ENCODE results near the gene MOCOS.
"Not testable (repeated sequence)": the region's sequence is repeated elsewhere in the genome, so short reads cannot be mapped to it uniquely, and the experiment has no call there.

MOCOS gene

DNA sequence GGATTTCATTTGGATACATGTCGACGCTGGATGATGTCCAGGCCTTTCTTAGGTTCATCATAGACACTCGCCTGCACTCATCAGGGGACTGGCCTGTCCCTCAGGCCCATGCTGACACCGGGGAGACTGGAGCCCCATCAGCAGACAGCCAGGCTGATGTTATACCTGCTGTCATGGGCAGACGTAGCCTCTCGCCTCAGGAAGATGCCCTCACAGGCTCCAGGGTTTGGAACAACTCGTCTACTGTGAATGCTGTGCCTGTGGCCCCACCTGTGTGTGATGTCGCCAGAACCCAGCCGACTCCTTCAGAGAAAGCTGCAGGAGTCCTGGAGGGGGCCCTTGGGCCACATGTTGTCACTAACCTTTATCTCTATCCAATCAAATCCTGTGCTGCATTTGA is 28.3 kb downstream of the MOCOS start:
- Histone ChIP-seq H3K27ac (ENCODE audit: low read length) (no peak overlapping the region), H3K27me3 (ENCODE audit: control insufficient read depth in 1 of 2, insufficient read depth in 2 of 2, low read length in 2 of 2) (no peaks in the 10 kb centered on the region), H3K9ac (ENCODE audit: low read length in 2 of 2) (no peak overlapping the region), H3K4me3 (ENCODE audit: low read length in 2 of 2) (no peak overlapping the region), H3K4me1 (ENCODE audit: control insufficient read depth, insufficient read depth, low read length) (peaks cover 5% of the 10 kb centered on the region), H3K9me3 (ENCODE audit: control insufficient read depth in 2 of 2, low read length in 2 of 2) (no peaks in the 10 kb centered on the region), H3K36me3 (ENCODE audit: control insufficient read depth in 2 of 2, insufficient read depth in 2 of 2, low read length in 2 of 2) (no peaks in the 10 kb centered on the region)

DNA sequence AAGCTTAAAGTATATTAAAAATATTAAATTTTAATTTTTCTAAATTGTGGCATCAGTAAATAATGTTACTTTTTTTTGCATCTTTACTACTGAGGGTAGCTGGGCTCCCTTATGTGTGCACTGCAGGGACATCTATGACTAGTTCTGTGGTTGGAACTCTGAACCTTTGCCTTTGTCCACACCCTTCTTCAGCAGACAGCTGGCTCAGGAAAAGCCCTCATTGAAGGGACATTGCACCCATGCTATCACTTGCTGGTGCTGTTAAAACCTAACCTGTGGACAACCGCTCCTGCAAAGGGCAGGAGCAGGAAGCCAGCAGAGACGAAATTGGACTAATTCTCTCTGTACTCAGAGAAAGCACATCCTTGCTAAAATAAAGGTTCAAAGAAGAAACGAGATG is 30.1 kb downstream of the MOCOS start:
- no peak overlapping the region for H3K27ac ChIP-seq (ENCODE audit: low read length)

GRCh38 chr18:36229188-36229587 is 41.9 kb downstream of the MOCOS start:
- Histone ChIP-seq H3K9me3 (ENCODE audit: control insufficient read depth in 2 of 2, low read length in 2 of 2) (peaks cover 5 to 16% of the 10 kb centered on the region in 2 donors), H3K4me1 (ENCODE audit: control insufficient read depth, insufficient read depth, low read length) (no peaks in the 10 kb centered on the region), H3K4me3 (ENCODE audit: low read length in 2 of 2) (no peak overlapping the region), H3K27ac (ENCODE audit: low read length) (no peak overlapping the region), H3K36me3 (ENCODE audit: control insufficient read depth in 2 of 2, insufficient read depth in 2 of 2, low read length in 2 of 2) (no peaks in the 10 kb centered on the region), H3K27me3 (ENCODE audit: control insufficient read depth in 1 of 2, insufficient read depth in 2 of 2, low read length in 2 of 2) (no peaks in the 10 kb centered on the region), H3K9ac (ENCODE audit: low read length in 2 of 2) (no peak overlapping the region)

More for the DNA sequence above, 30.1 kb downstream of the MOCOS start:
- no peak overlapping the region for H3K4me3 ChIP-seq (ENCODE audit: low read length in 2 of 2)
- H3K36me3 ChIP-seq (ENCODE audit: control insufficient read depth in 2 of 2, insufficient read depth in 2 of 2, low read length in 2 of 2): no peaks in the 10 kb centered on the region
- H3K9ac ChIP-seq (ENCODE audit: low read length in 2 of 2): no peak overlapping the region
- no peaks in the 10 kb centered on the region for H3K4me1 ChIP-seq (ENCODE audit: control insufficient read depth, insufficient read depth, low read length)
- no peaks in the 10 kb centered on the region for H3K27me3 ChIP-seq (ENCODE audit: control insufficient read depth in 1 of 2, insufficient read depth in 2 of 2, low read length in 2 of 2)
- no peaks in the 10 kb centered on the region for H3K9me3 ChIP-seq (ENCODE audit: control insufficient read depth in 2 of 2, low read length in 2 of 2)

GRCh38 chr18:36240510-36240909 is 53.2 kb downstream of the MOCOS start:
- not testable (repeated sequence) for H3K27me3 ChIP-seq (ENCODE audit: control insufficient read depth in 1 of 2, insufficient read depth in 2 of 2, low read length in 2 of 2); H3K4me3 ChIP-seq (ENCODE audit: low read length in 2 of 2); H3K27ac ChIP-seq (ENCODE audit: low read length); H3K9me3 ChIP-seq (ENCODE audit: control insufficient read depth in 2 of 2, low read length in 2 of 2); H3K36me3 ChIP-seq (ENCODE audit: control insufficient read depth in 2 of 2, insufficient read depth in 2 of 2, low read length in 2 of 2); H3K9ac ChIP-seq (ENCODE audit: low read length in 2 of 2); H3K4me1 ChIP-seq (ENCODE audit: control insufficient read depth, insufficient read depth, low read length)

DNA sequence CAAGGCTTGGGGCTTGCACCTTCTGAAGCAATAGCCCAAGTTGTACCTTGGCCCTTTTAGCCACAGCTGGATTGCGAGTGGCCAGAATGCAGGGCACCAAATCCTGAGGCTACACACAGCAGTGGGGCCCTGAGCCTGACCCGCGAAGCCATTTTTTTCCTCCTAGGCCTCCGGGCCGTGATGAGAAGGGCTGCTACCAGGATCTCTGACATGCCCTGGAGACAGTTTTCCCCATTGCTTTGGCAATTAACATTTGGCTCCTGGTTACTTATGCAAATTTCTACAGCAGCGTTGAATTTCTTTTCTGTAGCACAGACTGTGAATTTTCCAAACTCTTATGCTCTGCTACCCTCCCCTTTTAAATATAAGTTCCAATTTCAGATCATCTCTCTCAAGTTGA is 54.5 kb downstream of the MOCOS start:
- Histone ChIP-seq H3K9ac (ENCODE audit: low read length in 2 of 2) (no peak overlapping the region), H3K4me1 (ENCODE audit: control insufficient read depth, insufficient read depth, low read length) (no peaks in the 10 kb centered on the region), H3K4me3 (ENCODE audit: low read length in 2 of 2) (no peak overlapping the region), H3K27ac (ENCODE audit: low read length) (no peak overlapping the region), H3K27me3 (ENCODE audit: control insufficient read depth in 1 of 2, insufficient read depth in 2 of 2, low read length in 2 of 2) (no peaks in the 10 kb centered on the region), H3K36me3 (ENCODE audit: control insufficient read depth in 2 of 2, insufficient read depth in 2 of 2, low read length in 2 of 2) (no peaks in the 10 kb centered on the region), H3K9me3 (ENCODE audit: control insufficient read depth in 2 of 2, low read length in 2 of 2) (peaks cover 3 to 6% of the 10 kb centered on the region in 2 donors)

DNA sequence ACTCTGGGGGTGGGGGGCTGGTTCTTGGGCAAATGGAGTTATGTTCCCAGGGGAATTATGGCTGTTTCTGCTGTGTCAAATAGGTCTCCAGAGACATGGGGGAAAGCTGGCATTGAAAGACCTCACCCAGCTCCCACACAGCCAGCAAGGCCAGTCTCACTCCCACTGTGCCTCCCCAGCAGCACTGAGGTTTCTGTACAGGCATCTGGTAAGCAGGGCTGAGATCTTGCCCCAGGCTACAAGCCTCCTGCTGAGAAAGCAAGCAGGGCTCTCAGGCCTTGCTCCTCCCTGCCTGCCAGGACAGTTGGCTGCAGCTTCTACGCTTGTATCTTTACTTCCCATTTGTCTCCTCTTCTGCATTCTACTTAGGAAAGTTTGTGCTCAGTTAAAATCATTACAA is 59.7 kb downstream of the MOCOS start:
- Histone ChIP-seq H3K9me3 (ENCODE audit: control insufficient read depth in 2 of 2, low read length in 2 of 2) (peaks cover 6 to 9% of the 10 kb centered on the region in 2 donors), H3K27ac (ENCODE audit: low read length) (no peak overlapping the region), H3K36me3 (ENCODE audit: control insufficient read depth in 2 of 2, insufficient read depth in 2 of 2, low read length in 2 of 2) (no peaks in the 10 kb centered on the region), H3K9ac (ENCODE audit: low read length in 2 of 2) (no peak overlapping the region), H3K4me1 (ENCODE audit: control insufficient read depth, insufficient read depth, low read length) (no peaks in the 10 kb centered on the region), H3K27me3 (ENCODE audit: control insufficient read depth in 1 of 2, insufficient read depth in 2 of 2, low read length in 2 of 2) (no peaks in the 10 kb centered on the region), H3K4me3 (ENCODE audit: low read length in 2 of 2) (no peak overlapping the region)

- H3K4me3 ChIP-seq (ENCODE audit: low read length in 2 of 2): no peak overlapping the region
- no peak overlapping the region for H3K9ac ChIP-seq (ENCODE audit: low read length in 2 of 2)
- H3K4me1 ChIP-seq (ENCODE audit: control insufficient read depth, insufficient read depth, low read length): no peaks in the 10 kb centered on the region
- no peak overlapping the region for H3K27ac ChIP-seq (ENCODE audit: low read length)
- no peaks in the 10 kb centered on the region for H3K36me3 ChIP-seq (ENCODE audit: control insufficient read depth in 2 of 2, insufficient read depth in 2 of 2, low read length in 2 of 2)
- no peaks in the 10 kb centered on the region for H3K27me3 ChIP-seq (ENCODE audit: control insufficient read depth in 1 of 2, insufficient read depth in 2 of 2, low read length in 2 of 2)
- H3K9me3 ChIP-seq (ENCODE audit: control insufficient read depth in 2 of 2, low read length in 2 of 2): peaks cover 6 to 9% of the 10 kb centered on the region in 2 donors
These were observed 62.1 kb downstream of the MOCOS start for GRCh38 chr18:36249392-36249791.

DNA sequence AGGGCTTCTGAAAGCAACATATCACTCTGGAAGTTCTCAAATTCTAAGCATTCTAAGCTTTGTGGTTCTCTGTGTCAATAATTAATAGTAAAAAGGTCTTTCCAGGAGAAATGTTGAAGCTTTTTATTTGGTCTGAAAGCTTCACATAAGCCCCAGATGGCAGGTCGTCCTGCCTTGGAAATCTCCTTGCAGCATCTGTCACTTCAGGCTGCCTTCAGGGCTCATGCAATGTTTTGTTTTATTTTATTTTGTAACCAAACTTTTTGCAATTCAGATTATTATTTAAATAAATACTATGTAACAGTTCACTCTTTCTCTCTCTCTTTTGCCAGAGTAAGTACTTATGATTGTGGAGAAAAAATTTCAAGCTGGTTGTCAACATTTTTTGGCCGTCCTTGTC is 63.5 kb downstream of the MOCOS start:
- Histone ChIP-seq H3K9me3 (ENCODE audit: control insufficient read depth in 2 of 2, low read length in 2 of 2) (peaks cover 6 to 9% of the 10 kb centered on the region in 2 donors), H3K36me3 (ENCODE audit: control insufficient read depth in 2 of 2, insufficient read depth in 2 of 2, low read length in 2 of 2) (no peaks in the 10 kb centered on the region), H3K27me3 (ENCODE audit: control insufficient read depth in 1 of 2, insufficient read depth in 2 of 2, low read length in 2 of 2) (no peaks in the 10 kb centered on the region), H3K9ac (ENCODE audit: low read length in 2 of 2) (no peak overlapping the region), H3K27ac (ENCODE audit: low read length) (no peak overlapping the region), H3K4me3 (ENCODE audit: low read length in 2 of 2) (no peak overlapping the region), H3K4me1 (ENCODE audit: control insufficient read depth, insufficient read depth, low read length) (no peaks in the 10 kb centered on the region)

DNA sequence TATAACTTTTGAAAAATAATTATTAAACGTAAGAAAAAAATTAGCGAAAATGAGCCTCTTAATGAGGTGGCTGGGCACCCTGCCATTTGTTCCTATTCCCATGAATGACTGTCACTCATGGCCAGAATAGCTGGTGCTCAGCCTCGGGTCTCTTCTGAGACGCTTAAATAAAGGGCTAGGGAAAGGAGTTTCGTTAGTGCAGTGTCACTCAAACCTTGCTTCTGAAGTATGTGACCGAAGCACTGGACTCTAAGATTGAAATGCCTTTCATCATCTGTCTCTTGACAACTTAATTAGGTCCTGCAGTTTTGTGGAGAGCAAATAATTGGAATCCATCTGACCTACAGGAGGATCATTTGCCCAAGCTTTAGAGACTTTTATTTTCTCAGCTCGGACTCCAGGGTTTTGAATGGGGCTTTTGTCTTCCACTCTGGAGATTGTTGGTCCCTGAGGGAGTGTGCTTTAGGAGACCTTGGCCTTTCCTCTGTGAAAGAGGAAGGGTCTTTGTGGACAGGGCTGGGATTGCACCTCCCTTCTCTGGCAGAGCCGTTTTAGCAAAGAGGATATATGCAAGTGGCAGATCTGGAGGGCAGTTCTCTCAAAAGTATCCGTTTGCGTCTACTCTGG is 67.9 kb downstream of the MOCOS start:
- Histone ChIP-seq H3K27ac (ENCODE audit: low read length) (no peak overlapping the region), H3K4me3 (ENCODE audit: low read length in 2 of 2) (no peak overlapping the region), H3K27me3 (ENCODE audit: control insufficient read depth in 1 of 2, insufficient read depth in 2 of 2, low read length in 2 of 2) (no peaks in the 10 kb centered on the region), H3K36me3 (ENCODE audit: control insufficient read depth in 2 of 2, insufficient read depth in 2 of 2, low read length in 2 of 2) (no peaks in the 10 kb centered on the region), H3K4me1 (ENCODE audit: control insufficient read depth, insufficient read depth, low read length) (no peaks in the 10 kb centered on the region), H3K9me3 (ENCODE audit: control insufficient read depth in 2 of 2, low read length in 2 of 2) (no peaks in the 10 kb centered on the region), H3K9ac (ENCODE audit: low read length in 2 of 2) (no peak overlapping the region)

DNA sequence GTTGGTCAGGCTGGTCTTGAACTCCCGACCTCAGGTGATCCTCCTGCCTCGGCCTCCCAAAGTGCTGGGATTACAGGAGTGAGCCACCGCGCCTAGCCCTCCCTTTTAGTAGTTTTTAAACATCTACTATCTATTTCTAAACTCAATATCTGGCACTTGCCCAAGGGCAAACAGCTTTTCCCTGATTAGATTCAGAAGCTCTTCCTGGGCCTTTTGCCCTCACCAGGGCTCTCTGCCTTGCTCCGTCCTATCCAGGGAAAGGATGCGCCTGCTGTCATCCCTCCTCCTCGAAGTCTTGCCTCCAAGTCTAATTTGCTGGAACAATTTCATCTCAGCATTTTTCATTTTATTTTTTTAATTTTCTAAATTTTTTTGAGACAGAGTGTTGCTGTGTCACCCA is 68.8 kb downstream of the MOCOS start:
- H3K36me3 ChIP-seq (ENCODE audit: control insufficient read depth in 2 of 2, insufficient read depth in 2 of 2, low read length in 2 of 2): no peaks in the 10 kb centered on the region
- H3K4me1 ChIP-seq (ENCODE audit: control insufficient read depth, insufficient read depth, low read length): no peaks in the 10 kb centered on the region
- no peak overlapping the region for H3K4me3 ChIP-seq (ENCODE audit: low read length in 2 of 2)
- no peaks in the 10 kb centered on the region for H3K27me3 ChIP-seq (ENCODE audit: control insufficient read depth in 1 of 2, insufficient read depth in 2 of 2, low read length in 2 of 2)
- H3K27ac ChIP-seq (ENCODE audit: low read length): no peak overlapping the region
- no peak overlapping the region for H3K9ac ChIP-seq (ENCODE audit: low read length in 2 of 2)
- H3K9me3 ChIP-seq (ENCODE audit: control insufficient read depth in 2 of 2, low read length in 2 of 2): no peaks in the 10 kb centered on the region

- no peaks in the 10 kb centered on the region for H3K27me3 ChIP-seq (ENCODE audit: control insufficient read depth in 1 of 2, insufficient read depth in 2 of 2, low read length in 2 of 2)
- no peak overlapping the region for H3K9ac ChIP-seq (ENCODE audit: low read length in 2 of 2)
- no peaks in the 10 kb centered on the region for H3K4me1 ChIP-seq (ENCODE audit: control insufficient read depth, insufficient read depth, low read length)
- H3K9me3 ChIP-seq (ENCODE audit: control insufficient read depth in 2 of 2, low read length in 2 of 2): no peaks in the 10 kb centered on the region
- no peaks in the 10 kb centered on the region for H3K36me3 ChIP-seq (ENCODE audit: control insufficient read depth in 2 of 2, insufficient read depth in 2 of 2, low read length in 2 of 2)
- H3K4me3 ChIP-seq (ENCODE audit: low read length in 2 of 2): no peak overlapping the region
- H3K27ac ChIP-seq (ENCODE audit: low read length): no peak overlapping the region
These were observed 75.7 kb downstream of the MOCOS start for GRCh38 chr18:36262971-36263370.

All from stomach smooth muscle (tissue), 2 donors.